MCF 10A (cell line): Measurements from ENCODE around the gene WDFY4. TPM values are rescaled to one million over a fixed set of nuclear protein-coding genes. Genes with fewer than 3 reads are reported as not detected.

Source experiments
- BruUV-seq: library from RNA; stranded (reverse); fragments of 400-500 nt; replicated peaks from 2 replicates; lab custom pipeline; 2021; lab: Mats Ljungman, UMichigan
- CTCF ChIA-PET: fragments of 300-600 bp; sonication (Branson Sonifier 250); formaldehyde crosslinking; extraction: SDS; loops from one replicate; lab custom pipeline; 2021; ENCODE audit warnings: antibody characterized with exemption, inconsistent platforms; lab: Yijun Ruan, JAX
- POLR2A ChIA-PET: fragments of 300-600, 350-650 bp; sonication (Branson Sonifier 250); formaldehyde crosslinking; extraction: SDS; loops from one replicate; lab custom pipeline; 2020; ENCODE audit warnings: antibody characterized with exemption, inconsistent platforms; lab: Yijun Ruan, JAX
- DNase-seq: peaks from one replicate; pipeline ENCODE4 v3.0.0-alpha.2; 2018; ENCODE audit not compliant: unreplicated experiment
- H3K27ac Mint-ChIP-seq: one replicate; pipeline ENCODE4 v1.8.0; 2022; ENCODE audit warnings: mild to moderate bottlenecking, low read depth, mixed read lengths; ENCODE audit not compliant: unreplicated experiment
- H3K27me3 Mint-ChIP-seq: one replicate; pipeline ENCODE4 v1.8.0; 2022; ENCODE audit warnings: mixed read lengths; ENCODE audit not compliant: insufficient read depth, unreplicated experiment
- H3K36me3 Mint-ChIP-seq: one replicate; pipeline ENCODE4 v1.8.0; 2022; ENCODE audit warnings: mild to moderate bottlenecking, moderate library complexity, mixed read lengths; ENCODE audit not compliant: insufficient read depth, unreplicated experiment
- H3K4me1 Mint-ChIP-seq: one replicate; pipeline ENCODE4 v1.8.0; 2022; ENCODE audit warnings: mixed read lengths; ENCODE audit not compliant: insufficient read depth, unreplicated experiment
- H3K4me3 Mint-ChIP-seq: one replicate; pipeline ENCODE4 v1.8.0; 2022; ENCODE audit warnings: mild to moderate bottlenecking, moderate library complexity, mixed read lengths; ENCODE audit not compliant: unreplicated experiment
- H3K9me3 Mint-ChIP-seq: one replicate; pipeline ENCODE4 v1.8.0; 2022; ENCODE audit warnings: mixed read lengths; ENCODE audit not compliant: unreplicated experiment
- CTCF ChIP-seq: fragments of 200-600 bp; IDR thresholded peaks from one replicate; pipeline ENCODE4 v1.8.0; 2022; ENCODE audit warnings: antibody characterized with exemption, mild to moderate bottlenecking; ENCODE audit not compliant: unreplicated experiment
- intact Hi-C: fragments of 100-400 bp; cut with micrococcal nuclease; formaldehyde crosslinking; loops from 2 replicates; pipeline ENCODE4 v1.14.1; 2022
- total RNA-seq: library from RNA; stranded (reverse); gene quantifications from 2 replicates; pipeline ENCODE4 v1.2.3, GENCODE V29; 2022

WDFY4 gene
- total RNA-seq, 1 experiment from 2014 or later = not detected

GRCh38 chr10:48751730-48752129, 67.1 kb downstream of the WDFY4 start:
- POLR2A ChIA-PET = interaction anchor here (0.7 kb wide), 1 partner anchor 17 kb away, joined by 3 read pairs; no protein-coding TSS in a partner anchor
- Mint-ChIP-seq H3K27ac (no peak overlapping the region), H3K36me3 (no peaks in the 10 kb centered on the region), H3K9me3 (peaks cover 9% of the 10 kb centered on the region), H3K4me1 (no peaks in the 10 kb centered on the region), H3K27me3 (peaks cover 61% of the 10 kb centered on the region), H3K4me3 (no peak overlapping the region)
- CTCF ChIA-PET = no interaction called here
- intact Hi-C loops = no loop called here
- no TSS peak for BruUV-seq
- no peak for DNase-seq
- no peak for TF ChIP-seq CTCF

DNA sequence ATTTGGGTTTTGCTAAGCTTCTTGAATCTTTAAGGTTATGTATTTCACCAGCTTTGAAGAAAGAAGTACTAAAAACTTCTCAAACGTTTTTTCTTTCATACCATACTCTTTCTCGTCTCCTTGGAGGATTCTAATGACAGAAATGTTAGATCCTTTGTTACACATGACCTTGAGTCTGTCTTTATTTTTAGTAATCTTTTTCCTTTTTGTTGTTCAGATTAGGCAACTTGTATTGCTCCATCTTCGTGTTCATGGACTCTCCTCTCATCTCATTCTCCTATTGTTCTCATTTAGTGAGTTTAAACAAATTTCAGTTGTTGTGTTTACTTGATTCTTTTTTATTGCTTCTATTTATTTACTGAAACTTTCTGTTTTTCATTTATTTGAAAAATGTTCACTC, 73.7 kb downstream of the WDFY4 start:
- no peaks in the 10 kb centered on the region for H3K4me1 Mint-ChIP-seq
- BruUV-seq = no TSS peak
- ChIA-PET POLR2A (no interaction called here), CTCF (no interaction called here)
- no peak for TF ChIP-seq CTCF
- H3K9me3 Mint-ChIP-seq = no peaks in the 10 kb centered on the region
- intact Hi-C loops = no loop called here
- no peak for DNase-seq
- H3K27me3 Mint-ChIP-seq = peaks cover 87% of the 10 kb centered on the region
- H3K4me3 Mint-ChIP-seq = no peak overlapping the region
- H3K27ac Mint-ChIP-seq = no peak overlapping the region
- no peaks in the 10 kb centered on the region for H3K36me3 Mint-ChIP-seq

- intact Hi-C loops = no loop called here
- ChIA-PET CTCF (no interaction called here), POLR2A (no interaction called here)
- H3K27ac Mint-ChIP-seq = no peak overlapping the region
- H3K9me3 Mint-ChIP-seq = no peaks in the 10 kb centered on the region
- DNase-seq = no peak
- H3K4me1 Mint-ChIP-seq = no peaks in the 10 kb centered on the region
- H3K27me3 Mint-ChIP-seq = peaks cover 78% of the 10 kb centered on the region
- no TSS peak for BruUV-seq
- H3K36me3 Mint-ChIP-seq = no peaks in the 10 kb centered on the region
- H3K4me3 Mint-ChIP-seq = no peak overlapping the region
- no peak for TF ChIP-seq CTCF
Observed at GRCh38 chr10:48759113-48759901, 74.6 kb downstream of the WDFY4 start.

DNA sequence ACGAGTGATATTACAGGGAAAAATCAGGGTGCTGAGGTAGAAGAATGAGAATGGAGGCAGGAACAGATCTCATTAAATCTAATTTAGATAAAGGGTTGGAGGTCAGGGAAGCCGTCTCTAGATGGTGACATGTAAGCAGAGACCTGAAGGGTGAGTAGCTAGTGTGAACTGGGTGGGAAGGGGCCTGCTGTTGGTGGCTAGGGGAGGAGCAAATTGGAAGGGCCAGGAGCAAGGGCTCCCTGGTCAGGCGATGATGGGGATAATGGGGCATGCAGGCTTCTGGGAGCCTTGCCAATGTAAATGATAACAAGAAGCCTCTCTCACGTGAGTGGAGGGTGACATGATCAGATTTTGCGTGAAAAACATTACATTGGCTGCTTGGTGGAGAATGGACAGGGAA, 76.3 kb downstream of the WDFY4 start:
- POLR2A ChIA-PET = interaction anchor here (0.6 kb wide), 2 partner anchors 23 to 568 kb away, joined by 3 read pairs; no protein-coding TSS in a partner anchor
- no peak for DNase-seq
- H3K36me3 Mint-ChIP-seq = no peaks in the 10 kb centered on the region
- H3K27me3 Mint-ChIP-seq = peaks cover 62% of the 10 kb centered on the region
- no TSS peak for BruUV-seq
- intact Hi-C loops = no loop called here
- CTCF ChIA-PET = no interaction called here
- TF ChIP-seq CTCF = no peak
- no peak overlapping the region for H3K4me3 Mint-ChIP-seq
- no peaks in the 10 kb centered on the region for H3K9me3 Mint-ChIP-seq
- H3K27ac Mint-ChIP-seq = no peak overlapping the region
- H3K4me1 Mint-ChIP-seq = no peaks in the 10 kb centered on the region
